DMS 273 (cell line): ENCODE data around the gene PDLIM4.

Experiments
- DNase-seq: peaks from one replicate; lab custom pipeline; 2025; ENCODE audit not compliant: unreplicated experiment; lab: John Stamatoyannopoulos, UW

The PDLIM4 gene

DNA sequence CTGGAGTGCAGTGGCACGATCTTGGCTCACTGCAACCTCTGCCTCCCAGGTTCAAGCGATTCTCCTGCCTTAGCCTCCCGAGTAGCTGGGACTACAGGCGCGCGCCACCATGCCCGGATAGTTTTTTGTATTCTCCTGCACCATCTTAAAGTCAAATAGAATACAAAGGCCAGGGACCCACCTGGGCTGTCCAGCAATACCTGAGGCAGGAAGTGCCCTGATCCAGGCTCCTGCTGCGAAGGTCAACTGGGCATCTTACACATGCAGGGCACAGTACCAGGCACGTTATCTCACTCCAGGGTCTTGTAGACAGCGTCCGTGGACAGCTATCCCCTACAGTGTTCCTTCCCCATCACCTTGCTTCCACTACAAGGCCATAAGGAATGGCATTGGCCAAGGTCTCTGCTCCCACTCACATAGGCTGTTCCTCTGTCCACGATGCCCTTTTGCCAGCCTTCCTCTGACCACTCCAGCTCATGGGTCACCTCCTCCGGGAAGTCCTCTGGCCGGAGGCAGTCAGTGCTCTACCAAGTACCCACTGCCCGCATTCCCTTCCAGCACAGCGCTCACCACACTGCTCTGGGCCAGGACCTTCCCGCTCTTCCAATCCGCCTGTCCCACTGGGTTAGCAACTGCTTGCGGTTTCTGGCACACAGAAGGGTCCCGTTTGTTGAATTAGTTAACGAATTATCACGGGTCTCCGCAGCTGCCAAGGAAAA lies 30.8 kb upstream of the PDLIM4 start:
- peak; percentile 74 for DNase-seq

DNA sequence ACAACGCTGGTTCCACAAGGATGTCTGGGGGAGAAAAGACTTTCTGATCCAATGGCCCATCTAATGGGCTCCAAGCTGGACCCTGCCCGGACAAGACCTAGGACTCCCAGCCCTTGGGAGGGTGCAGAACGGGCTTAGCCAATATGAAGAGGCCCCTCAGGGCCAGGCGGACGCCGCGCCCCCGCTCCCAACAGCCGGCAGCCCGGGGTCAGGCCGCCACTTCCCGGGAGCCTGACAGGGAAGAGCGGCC lies 30.3 kb upstream of the PDLIM4 start:
- DNase-seq = no peak

DNA sequence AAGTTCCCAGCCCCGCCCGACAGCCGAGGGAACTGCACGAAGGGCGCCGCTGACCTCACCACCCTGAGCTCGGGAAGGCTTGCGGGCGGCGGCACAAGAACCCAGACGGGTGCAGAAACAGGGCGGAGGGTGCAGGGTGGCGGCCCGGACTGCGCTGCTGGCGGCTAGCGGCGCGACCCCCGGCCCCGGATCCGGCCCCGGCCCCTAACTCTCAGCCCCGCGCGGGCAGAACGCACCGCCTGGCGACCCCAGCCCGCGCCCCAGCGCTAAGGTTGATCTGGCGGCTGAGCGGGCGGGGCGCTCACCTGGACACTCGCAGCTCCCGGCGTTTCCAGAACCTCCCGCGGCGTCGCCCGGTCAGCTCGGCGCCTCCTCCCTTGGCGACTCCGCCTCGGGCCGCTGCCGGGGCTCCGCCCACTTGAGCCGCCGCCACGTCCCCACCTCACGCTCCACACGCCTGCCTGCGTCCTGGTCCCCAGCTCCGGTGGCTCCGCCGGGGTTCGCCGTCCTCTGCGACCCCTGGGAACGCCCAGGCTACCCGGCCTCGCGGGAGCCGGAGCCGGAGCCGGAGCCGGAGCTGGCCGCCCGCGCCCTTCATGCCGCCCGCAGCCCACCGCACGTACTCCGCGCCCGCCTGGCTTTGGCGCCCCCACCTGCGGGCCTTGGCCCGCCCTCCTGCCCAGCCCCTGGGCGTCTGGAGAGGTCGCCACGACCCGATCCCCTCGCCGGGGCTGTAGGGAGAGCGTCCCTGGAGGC lies 29.8 kb upstream of the PDLIM4 start, which contains the start of gene P4HA2:
TSS of gene P4HA2 (minus strand) at position 369 of the 756 bp plus-strand sequence. CDS start 9,227 bp downstream, outside the sequence.
- peak; percentile 81 for DNase-seq

DNA sequence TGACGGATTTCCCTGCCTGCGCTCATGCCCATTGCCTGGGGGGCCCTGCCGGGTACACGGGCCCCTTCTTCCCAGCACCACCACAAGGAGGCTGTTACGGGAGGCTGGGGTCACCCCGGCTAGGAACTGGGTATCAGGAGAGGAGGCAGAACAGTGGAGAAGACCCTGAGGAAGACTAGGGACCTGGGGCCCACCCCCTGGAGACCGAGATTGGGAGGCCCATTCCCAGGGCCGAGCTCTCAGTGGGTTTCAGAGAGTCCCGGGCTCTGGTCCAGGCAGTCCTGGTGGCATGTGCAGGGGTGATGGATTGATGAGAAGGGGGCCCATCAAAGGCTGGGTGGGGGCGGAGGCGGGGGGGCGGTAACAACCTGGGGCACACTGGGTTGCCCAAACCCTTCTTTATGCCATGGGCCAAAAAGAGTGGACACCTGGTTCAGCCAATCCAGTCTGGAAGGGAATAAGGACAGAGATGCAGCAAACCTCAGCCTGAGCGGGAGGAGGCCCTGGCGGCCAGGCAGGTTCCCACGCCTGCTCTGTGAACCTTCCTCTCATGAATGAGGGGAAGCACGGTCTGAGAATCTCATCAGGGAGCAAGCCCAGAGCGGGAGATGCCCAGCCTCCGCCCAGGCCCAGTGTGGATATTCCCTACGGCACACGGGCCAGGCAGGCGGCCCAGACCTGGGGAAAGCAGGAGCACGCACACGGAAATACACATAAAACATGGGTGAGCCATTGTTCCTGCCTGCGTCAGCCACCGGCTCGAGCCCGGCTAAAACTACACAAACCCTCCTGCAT lies 29.1 kb upstream of the PDLIM4 start:
- DNase-seq = no peak

DNA sequence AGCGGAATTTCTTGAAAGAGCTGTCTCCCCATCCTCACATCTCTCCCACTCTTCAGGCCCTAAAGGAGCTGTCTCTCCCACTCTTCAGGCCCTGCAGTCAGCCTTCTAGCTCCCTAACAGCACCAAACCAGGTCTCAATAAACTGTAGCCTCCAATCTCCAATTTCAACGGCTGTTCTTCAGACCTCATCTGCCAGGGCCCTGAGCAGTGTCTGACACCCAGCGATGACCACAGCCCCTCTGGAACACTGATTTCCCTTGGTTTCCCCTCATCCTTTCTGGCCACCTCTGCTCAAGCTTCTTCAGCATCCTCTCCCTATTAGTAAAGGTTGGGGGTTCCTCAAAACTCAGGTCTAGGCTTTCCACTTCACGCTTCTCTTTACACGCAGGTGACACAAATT lies 28.3 kb upstream of the PDLIM4 start:
- DNase-seq = no peak

DNA sequence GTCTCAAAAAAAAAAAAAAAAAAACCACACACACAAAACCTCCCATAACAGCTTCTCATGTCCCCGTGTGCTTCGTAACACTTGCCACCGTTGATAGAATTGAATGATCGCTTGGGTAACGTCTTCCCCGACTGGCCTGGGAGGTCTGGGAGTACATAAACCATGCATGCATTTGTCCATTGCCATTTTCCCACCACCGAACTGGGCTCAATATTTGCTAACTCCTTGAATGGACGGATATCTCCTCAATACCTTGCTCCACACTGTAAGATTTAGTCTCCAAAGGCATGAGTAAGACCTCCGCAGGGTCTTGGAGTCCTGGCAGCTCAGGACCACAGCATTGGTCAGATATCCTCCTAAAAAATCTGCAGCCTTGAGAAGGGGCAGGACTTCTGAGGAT lies 26.6 kb upstream of the PDLIM4 start:
- DNase-seq = no peak

DNA sequence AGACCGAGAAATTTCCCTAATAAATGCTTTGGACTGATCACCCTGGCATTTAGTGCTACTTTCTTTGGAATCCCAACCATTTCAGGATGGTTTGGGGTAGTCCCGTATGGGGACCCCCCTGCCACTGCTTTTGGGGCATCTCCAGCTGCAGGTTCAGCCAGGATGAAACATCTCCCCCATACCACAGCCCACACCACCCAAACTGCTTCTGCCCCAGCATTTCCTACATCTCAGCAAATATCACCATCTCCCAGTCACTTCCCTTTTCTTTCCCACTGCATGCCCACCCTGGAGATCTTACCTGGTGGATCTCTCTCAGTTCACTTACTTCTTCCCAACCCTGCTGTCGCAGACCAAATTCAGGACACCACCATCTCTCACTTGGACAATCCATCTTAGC lies 25.0 kb upstream of the PDLIM4 start:
- DNase-seq = no peak

DNA sequence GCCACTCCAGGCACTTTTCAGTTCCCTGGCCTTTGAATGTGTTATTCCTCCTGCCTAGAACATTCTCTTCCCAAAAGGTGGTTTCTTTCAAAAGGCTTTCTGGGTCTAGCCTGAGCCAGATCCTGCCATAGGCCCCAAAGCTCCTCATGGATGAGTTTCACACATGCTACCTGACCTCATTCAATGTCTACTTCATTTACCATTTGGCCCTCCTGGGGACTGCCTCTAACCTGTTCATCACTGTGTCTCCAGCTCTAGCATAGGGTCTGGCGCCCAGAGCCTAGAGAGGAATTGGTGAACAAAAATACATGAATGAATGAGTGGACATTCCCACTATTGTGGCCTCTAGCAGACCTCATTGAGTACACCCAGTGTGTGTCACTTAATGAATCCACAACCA lies 24.4 kb upstream of the PDLIM4 start:
- no peak for DNase-seq

DNA sequence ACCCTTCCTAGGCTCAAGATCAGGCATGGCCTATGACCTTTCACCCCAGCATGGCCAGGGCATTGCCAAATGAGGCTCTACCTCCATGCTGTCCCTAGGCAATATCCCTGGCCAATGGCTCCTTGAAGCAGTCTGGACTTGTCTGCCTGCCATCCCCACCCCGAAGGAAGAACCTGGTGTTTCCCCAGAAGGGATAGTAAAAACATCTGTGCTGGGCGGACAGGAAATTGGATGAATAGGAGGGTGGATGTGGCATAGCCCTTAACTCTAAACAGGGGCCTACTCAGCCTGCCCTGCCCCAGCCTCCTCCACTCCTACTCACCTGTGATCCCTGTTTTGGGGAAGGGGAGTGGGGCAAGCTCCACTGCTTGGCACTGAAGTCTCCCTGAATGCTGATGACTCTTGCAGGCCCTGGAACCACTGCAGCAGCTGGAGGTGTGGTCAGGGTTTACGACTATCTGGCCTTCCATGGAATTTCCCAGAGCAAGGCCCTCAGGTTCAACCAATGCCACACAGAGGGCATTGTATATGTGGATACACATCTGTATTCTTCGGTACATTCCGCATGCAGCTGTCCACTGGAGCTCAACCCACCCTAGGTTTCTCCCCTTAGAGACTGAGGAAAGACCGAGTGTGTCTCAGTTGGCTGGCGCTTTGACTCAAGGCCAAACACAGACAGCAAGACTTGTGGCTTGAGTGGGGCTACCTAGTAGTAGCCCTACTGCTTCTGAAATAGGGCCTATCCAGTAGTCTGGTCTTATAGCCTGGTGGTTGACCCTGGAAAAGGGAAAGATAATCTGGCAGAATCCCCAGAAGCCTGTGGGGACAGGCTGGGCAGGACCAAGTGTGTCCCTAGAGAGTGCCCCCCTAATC lies 23.4 kb upstream of the PDLIM4 start:
- DNase-seq = no peak

DNA sequence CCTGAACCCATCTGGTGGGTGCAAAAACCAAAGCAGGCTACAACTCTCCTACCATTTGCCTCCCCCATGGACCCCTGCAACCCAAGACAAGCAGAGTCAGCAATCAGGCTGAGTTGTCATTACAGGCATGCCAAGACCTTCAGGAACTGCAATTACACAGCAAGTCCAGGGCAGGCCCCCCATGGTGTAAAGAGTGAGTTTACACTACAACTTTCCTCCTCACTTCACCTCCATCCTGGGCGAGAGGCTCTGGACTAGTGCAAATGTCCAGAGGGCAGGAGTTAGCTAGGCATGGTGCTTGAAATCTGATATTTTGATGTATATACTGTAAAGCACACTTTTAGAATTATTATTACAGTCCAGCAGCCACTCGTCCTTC lies 22.8 kb upstream of the PDLIM4 start:
- no peak for DNase-seq

DNA sequence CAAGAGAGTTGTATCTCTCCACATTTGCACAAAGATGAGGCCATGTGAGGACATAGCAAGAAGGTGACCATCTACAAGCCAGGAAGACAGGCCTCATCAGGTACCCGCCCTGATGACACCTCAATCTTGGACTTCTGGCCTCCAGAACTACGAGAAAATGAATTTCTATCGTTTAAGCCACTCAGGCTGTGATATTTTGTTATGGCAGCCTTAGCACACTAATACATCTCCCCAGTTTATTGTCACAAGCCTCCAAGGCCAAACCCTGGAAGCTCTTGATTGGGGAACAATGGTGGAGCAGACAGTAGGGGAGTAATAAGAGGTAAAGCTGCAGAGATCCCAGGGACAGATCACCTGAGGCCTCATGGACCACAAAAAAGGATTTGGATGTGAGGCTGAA lies 22.2 kb upstream of the PDLIM4 start:
- DNase-seq = no peak

DNA sequence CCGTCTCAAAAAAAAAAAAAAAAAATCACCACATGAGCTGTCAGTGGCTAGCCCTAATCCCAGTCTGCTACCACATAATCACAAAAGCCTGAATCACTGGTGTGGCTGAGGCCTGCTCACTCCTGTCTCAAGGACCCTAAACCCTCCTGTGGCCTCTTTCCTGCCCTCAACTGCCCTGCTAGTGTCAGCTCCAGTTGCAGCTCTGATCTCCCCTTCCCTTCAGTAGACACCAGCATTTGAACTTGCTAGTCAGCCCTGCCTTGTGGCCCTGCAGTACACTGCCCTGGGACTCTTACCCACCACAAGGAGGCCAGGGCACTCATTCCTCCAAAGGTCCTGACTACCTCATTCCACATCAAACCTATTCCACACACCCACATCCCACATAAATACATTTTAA lies 20.4 kb upstream of the PDLIM4 start:
- no peak for DNase-seq

DNA sequence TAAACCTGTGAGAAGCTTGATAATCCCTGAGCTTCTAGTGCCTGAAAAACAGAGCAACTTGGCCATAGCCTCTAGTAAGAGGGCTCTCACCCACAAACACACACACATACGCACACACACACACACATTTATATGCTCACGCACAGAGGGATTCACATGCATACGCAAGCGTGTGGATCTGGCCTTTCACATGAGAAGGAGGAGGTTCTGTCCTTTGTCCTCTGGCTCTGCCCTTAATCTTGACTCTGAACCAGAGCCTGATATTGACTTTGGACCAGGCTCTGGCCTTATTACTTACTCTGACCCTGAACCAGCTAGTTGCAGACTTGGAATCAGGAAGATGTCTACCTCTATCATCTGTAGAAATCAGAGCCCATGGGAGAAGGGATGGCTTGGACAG lies 19.8 kb upstream of the PDLIM4 start:
- no peak for DNase-seq

DNA sequence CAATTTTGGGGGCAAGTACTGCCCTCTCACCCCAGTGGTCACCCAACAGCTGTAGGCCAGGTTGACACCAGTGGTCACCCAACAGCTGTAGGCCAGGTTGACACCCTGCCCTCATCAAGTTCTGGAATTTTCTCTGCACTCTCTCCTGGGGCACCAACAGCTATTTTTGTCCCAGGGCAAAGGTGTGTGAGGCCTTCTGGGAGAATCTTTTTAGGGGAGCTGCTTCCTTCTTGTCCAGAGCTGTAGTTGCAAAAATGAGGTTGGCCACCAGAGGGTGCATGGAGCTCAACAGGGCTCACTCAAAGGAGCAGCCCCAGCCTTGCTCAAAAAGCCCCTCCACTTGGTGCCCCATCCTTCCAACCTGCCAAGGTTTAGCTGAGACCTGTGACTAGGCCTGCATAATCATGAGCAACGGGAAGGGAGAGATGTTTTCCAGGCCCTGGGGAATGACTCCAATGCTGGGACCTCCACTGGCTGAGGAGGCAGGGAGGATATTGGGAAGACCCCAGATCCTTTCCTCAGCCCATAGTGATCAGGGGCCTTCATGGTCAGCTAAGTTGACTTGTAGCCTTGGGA lies 19.2 kb upstream of the PDLIM4 start:
- peak; percentile 88 for DNase-seq

DNA sequence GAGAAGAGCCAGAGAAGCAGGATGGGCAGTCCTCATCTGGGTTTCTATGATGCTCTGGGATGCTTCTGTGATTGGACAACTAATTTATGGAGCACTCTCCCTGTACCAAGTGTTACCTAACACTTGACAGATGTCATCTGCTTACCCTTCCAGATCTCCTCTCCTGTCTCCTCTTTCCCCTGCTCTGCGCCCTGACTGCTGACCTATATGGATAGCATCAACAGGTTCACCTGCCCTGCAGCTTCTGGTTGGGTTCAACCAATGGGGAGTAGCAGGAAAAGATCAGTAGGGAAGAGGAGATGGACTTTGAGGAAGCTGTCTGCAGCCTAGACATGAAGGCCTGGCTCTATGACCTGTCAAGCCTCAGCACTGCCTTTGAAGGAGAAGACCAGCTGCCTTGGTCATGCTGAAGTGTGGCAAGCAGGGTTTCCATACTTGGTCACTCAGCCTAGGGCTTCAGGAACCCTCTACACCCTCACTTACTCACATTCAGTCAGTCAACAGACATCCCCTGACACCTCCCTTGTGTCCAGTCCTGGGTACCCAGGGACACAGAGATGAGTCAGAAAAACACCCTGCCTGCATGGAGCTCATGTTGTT lies 18.5 kb upstream of the PDLIM4 start:
- DNase-seq = no peak

DNA sequence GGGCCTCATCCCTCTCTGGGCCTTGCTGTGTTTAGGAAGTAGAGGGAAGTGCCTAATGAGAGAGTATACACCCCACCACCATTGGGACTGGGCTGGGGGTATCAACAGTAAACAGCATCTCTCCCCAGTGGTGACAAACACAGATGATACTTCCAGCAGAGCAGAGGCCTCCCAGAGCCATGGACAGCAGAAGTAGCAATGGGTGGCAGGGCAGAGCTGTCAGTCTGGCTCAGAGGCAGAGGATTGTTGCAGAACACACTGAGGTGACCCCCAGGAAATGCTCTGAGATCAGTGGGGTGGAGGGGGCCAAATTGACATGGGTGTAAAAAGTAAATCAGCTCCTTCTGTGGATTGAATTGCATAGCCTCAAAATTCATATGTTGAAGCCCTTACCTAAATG lies 17.7 kb upstream of the PDLIM4 start:
- no peak for DNase-seq

DNA sequence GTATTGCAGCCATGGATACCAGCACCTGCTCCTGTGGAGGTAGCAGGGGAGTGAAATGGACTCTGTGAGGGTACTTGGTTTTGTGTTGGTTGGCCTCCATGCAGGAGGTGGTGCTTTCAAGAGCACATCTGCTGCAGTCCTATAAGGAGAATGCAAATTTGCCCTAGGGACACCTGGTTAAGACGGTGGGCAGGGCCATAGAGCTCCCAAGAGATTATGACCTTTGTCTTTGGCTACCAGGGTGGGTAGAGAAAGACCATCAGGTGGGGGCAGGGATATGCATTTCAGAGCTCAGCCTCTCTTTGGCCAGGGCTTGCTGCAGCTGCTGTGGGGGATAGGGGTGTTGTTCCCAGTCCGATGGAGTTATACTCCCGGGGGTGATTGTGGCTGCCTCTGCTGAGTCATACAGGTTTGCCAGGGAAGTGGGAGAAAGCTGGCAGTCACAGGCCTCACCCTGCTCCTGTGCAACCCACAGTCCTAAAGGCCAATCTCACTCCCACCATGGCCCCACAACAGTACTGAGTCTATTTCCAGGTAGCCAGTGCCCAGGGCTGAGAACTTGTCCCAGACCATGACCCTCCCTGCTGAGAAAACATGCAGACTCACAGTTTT lies 14.0 kb upstream of the PDLIM4 start:
- DNase-seq = no peak

DNA sequence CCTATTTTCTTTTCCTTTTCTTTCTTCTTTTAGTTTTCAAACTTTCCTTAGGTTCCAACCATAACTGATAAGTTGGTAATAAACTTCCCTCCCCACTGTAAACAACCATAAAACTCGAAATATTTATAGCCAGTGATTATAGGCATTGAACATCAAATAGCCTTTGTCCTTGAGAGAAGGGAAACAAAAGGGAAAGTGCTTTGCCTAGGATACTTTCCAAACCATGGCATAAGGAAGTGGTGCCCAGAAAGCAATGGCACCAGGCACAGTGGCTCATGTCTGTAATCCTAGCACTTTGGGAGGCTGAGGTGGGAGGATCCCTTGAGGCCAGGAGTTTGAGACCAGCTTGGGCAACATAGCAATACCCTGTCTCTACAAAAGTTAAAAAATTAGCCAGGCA lies 11.9 kb upstream of the PDLIM4 start:
- DNase-seq = no peak

DNA sequence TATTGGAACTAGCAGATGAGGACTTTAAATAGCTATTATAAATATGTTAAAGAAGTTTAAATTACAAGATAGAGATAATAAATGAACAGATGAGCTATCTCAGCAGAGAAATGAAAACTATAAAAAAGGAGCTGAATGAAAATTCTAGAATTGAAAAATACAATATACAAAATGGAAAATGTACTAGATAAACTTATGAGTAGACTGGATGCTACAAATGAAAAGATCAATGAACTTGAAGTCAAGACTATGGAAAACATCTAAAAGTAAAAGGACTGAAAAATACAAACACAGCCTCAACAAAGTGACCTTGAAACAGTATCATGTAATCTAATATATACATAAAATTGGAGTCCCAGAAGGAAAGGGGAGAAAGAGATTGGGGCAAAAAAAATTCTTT lies 10.7 kb upstream of the PDLIM4 start:
- no peak for DNase-seq

DNA sequence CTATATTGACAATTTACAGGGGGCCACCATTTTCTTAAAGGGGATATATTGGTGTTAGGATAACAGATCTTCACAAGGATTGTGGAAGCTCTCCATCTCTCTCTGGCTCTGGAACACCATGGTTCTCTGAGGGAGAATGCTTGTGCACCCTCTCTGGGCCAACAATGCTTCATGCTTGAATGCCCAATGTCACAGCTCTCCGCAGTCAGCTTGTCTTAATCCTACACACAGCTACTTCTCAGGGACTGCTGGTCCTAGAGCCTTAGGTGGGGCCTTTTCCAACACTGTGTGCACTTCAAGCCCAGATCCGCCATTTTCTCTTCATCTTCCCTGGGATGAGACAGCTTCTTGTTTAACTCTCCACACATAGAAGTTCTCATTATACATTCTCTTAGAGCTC lies 6.9 kb upstream of the PDLIM4 start:
- no peak for DNase-seq
